CD4-positive, alpha-beta memory T cell (primary cell): Measurements from ENCODE around the gene PPIL6. TPM values are rescaled to one million over a fixed set of nuclear protein-coding genes. Genes with fewer than 3 reads are reported as not detected.
"Not testable (repeated sequence)": the region's sequence is repeated elsewhere in the genome, so short reads cannot be mapped to it uniquely, and the experiment has no call there.

Experiments
- CTCF ChIA-PET: fragments of 350-600 bp; sonication (Branson Sonifier 250); formaldehyde crosslinking; loops from one replicate; lab custom pipeline; 2021; ENCODE audit warnings: inconsistent platforms; ENCODE audit not compliant: partially characterized antibody; lab: Charles Lee
- POLR2A ChIA-PET: fragments of 350-600 bp; sonication (Branson Sonifier 250); formaldehyde crosslinking; loops from one replicate; lab custom pipeline; 2021; ENCODE audit not compliant: partially characterized antibody; lab: Charles Lee
- DNase-seq, 5 donors: peaks; one replicate each; pipeline versions ENCODE4 v3.0.0 to v3.0.0-alpha.2; 2020 to 2022; ENCODE audit warnings: mixed read lengths in 1 of 5
- H3K27ac ChIP-seq: one replicate; pipeline ENCODE4 v1.7.0; 2013; ENCODE audit warnings: low read depth, low read length
- H3K27me3 ChIP-seq: 2 replicates; pipeline ENCODE4 v1.7.0; 2013; ENCODE audit warnings: mild to moderate bottlenecking, low read length, moderate library complexity; ENCODE audit not compliant: insufficient read depth
- H3K36me3 ChIP-seq: 2 replicates; pipeline ENCODE4 v1.7.0; 2013; ENCODE audit warnings: mild to moderate bottlenecking, low read length, moderate library complexity; ENCODE audit not compliant: insufficient read depth
- H3K4me1 ChIP-seq: 2 replicates; pipeline ENCODE4 v1.7.0; 2013; ENCODE audit warnings: mild to moderate bottlenecking, low read length, moderate library complexity; ENCODE audit not compliant: insufficient read depth
- H3K4me3 ChIP-seq, 2 donors: one replicate each; pipeline ENCODE4 v1.7.0; 2013; ENCODE audit warnings: low read length in 2 of 2, mild to moderate bottlenecking in 1 of 2
- H3K9me3 ChIP-seq, 2 donors: one replicate each; pipeline ENCODE4 v1.7.0; 2013; ENCODE audit warnings: low read length in 2 of 2, control low read depth in 1 of 2; ENCODE audit not compliant: control insufficient read depth in 1 of 2
- H3K27ac Mint-ChIP-seq, 7 donors: one replicate each; pipeline ENCODE4 v1.8.0; 2020 to 2021; ENCODE audit warnings: mixed read lengths in 7 of 7, mild to moderate bottlenecking in 6 of 7, inconsistent platforms in 3 of 7, moderate library complexity in 3 of 7
- H3K27me3 Mint-ChIP-seq, 2 donors: one replicate each; pipeline ENCODE4 v1.8.0; 2020 to 2021; ENCODE audit warnings: mixed read lengths in 2 of 2
- H3K36me3 Mint-ChIP-seq, 2 donors: one replicate each; pipeline ENCODE4 v1.8.0; 2020 to 2021; ENCODE audit warnings: mixed read lengths in 2 of 2, inconsistent platforms in 1 of 2, mild to moderate bottlenecking in 1 of 2
- H3K4me1 Mint-ChIP-seq, 4 donors: one replicate each; pipeline ENCODE4 v1.8.0; 2020 to 2021; ENCODE audit warnings: mixed read lengths in 4 of 4, mild to moderate bottlenecking in 1 of 4
- H3K4me3 Mint-ChIP-seq, 8 donors: one replicate each; pipeline ENCODE4 v1.8.0; 2020 to 2021; ENCODE audit warnings: mixed read lengths in 8 of 8, mild to moderate bottlenecking in 7 of 8, moderate library complexity in 6 of 8, inconsistent platforms in 3 of 8
- H3K9me3 Mint-ChIP-seq, 8 donors: one replicate each; pipeline ENCODE4 v1.8.0; 2020 to 2021; ENCODE audit warnings: mixed read lengths in 8 of 8, mild to moderate bottlenecking in 5 of 8, inconsistent platforms in 3 of 8, moderate library complexity in 1 of 8
- intact Hi-C: fragments of 100-400 bp; cut with micrococcal nuclease; formaldehyde crosslinking; loops from one replicate; pipeline ENCODE4 v1.15.1; 2023
- polyA plus RNA-seq, 2 donors: library from polyadenylated mRNA; unstranded; fragments of 300-500 nt; fragmentation: Illumina TruSeq; gene quantifications; one replicate each; pipeline ENCODE4 v1.2.3, GENCODE V29; 2021
- total RNA-seq, 2 experiments: library from RNA; stranded (reverse); gene quantifications; one replicate each; pipeline ENCODE4 v1.2.3, GENCODE V29; 2021

PPIL6 gene
- total and polyA plus RNA-seq, 4 experiments from 2014 or later, result 0.33 to 0.52 (median 0.37) TPM

DNA sequence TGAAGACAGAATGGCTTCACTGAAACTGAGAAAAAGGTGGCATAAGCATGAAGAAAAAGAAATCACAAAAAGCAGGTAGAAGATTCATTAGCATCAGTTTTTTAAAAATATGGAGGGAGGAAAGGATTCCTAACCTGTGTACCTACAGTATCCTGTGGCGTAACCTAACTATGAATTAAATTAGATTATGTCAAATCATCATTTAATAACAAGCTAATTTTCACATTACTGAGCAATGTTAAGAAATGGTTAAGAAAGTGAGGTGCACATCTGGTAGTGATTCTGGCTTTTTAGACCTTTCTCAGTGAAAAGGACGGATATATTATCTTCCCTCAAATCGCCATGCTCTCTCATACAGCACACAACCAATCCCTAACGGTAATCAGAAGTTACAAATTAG lies 70.7 kb downstream of the PPIL6 start:
- Histone ChIP-seq H3K27me3 (no peaks in the 10 kb centered on the region), H3K4me3 (no peak overlapping the region), H3K9me3 (no peaks in the 10 kb centered on the region), H3K4me1 (peaks cover 35% of the 10 kb centered on the region), H3K27ac (no peak overlapping the region), H3K36me3 (peaks cover 50% of the 10 kb centered on the region)
- H3K36me3 Mint-ChIP-seq, result peaks cover 48 to 81% of the 10 kb centered on the region in 2 donors
- H3K4me1 Mint-ChIP-seq, result peaks cover 36 to 60% (median 47%) of the 10 kb centered on the region in 4 donors
- ChIA-PET CTCF (interaction anchor here (4.6 kb wide), 1 partner anchor 13 kb away, joined by 17 read pairs; the partner anchor contains the start of gene CD164), POLR2A (interaction anchor here (1.9 kb wide), 1 partner anchor 13 kb away, joined by 17 read pairs; the partner anchor contains the start of gene CD164)
- H3K4me3 Mint-ChIP-seq, result no peak overlapping the region
- H3K9me3 Mint-ChIP-seq, result no peaks in the 10 kb centered on the region
- no peaks in the 10 kb centered on the region for H3K27me3 Mint-ChIP-seq
- peak overlapping the region in 1 of 7 donors; percentile 7 for H3K27ac Mint-ChIP-seq
- no peak for DNase-seq
- intact Hi-C loops, result no loop called here

DNA sequence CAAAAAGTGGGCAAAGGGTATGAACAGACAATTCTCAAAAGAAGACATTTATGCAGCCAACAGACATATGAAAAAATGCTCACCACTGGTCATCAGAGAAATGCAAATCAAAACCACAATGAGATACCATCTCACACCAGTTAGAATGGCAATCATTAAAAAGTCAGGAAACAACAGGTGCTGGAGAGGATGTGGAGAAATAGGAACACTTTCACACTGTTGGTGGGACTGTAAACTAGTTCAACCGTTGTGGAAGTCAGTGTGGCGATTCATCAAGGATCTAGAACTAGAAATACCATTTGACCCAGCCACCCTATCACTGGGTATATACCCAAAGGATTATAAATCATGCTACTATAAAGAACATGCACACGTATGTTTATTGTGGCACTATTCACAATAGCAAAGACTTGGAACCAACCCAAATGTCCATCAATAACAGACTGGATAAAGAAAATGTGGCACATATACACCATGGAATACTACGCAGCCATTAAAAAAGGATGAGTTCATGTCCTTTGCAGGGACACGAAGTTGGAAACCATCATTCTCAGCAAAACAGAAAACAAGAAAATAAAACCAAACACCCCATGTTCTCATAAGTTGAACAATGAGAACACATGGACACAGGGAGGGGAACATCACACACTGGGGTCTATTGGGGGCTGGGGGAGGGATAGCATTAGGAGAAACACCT lies 75.9 kb downstream of the PPIL6 start:
- intact Hi-C loops, H3K4me3 Mint-ChIP-seq, H3K27me3 Mint-ChIP-seq, DNase-seq, H3K4me3 ChIP-seq, CTCF ChIA-PET, H3K27me3 ChIP-seq, H3K9me3 Mint-ChIP-seq, H3K27ac ChIP-seq, H3K4me1 ChIP-seq, H3K9me3 ChIP-seq: not testable (repeated sequence)
- POLR2A ChIA-PET, result interaction anchor here (1.0 kb wide), 1 partner anchor 9 kb away, joined by 3 read pairs; no protein-coding TSS in a partner anchor
- Mint-ChIP-seq H3K4me1 (peaks cover 13 to 43% (median 26%) of the 10 kb centered on the region in 4 donors), H3K27ac (peak overlapping the region in 2 of 7 donors; percentile 44 to 46), H3K36me3 (peaks cover 56 to 84% of the 10 kb centered on the region in 2 donors)
- H3K36me3 ChIP-seq, result peaks cover 35% of the 10 kb centered on the region

- Histone ChIP-seq H3K27ac (no peak overlapping the region), H3K4me1 (no peaks in the 10 kb centered on the region), H3K36me3 (peaks cover 32% of the 10 kb centered on the region), H3K27me3 (no peaks in the 10 kb centered on the region), H3K4me3 (no peak overlapping the region), H3K9me3 (no peaks in the 10 kb centered on the region)
- H3K9me3 Mint-ChIP-seq, result peaks cover 0 to 2% (median 0%) of the 10 kb centered on the region in 8 donors
- intact Hi-C loops, result no loop called here
- ChIA-PET CTCF (interaction anchor here (1.8 kb wide), 1 partner anchor 11 kb away, joined by 4 read pairs; no protein-coding TSS in a partner anchor), POLR2A (no interaction called here)
- peak overlapping the region in 1 of 7 donors; percentile 44 for H3K27ac Mint-ChIP-seq
- peaks cover 12 to 45% (median 25%) of the 10 kb centered on the region in 4 donors for H3K4me1 Mint-ChIP-seq
- H3K4me3 Mint-ChIP-seq, result no peak overlapping the region
- no peaks in the 10 kb centered on the region for H3K27me3 Mint-ChIP-seq
- peaks cover 62 to 86% of the 10 kb centered on the region in 2 donors for H3K36me3 Mint-ChIP-seq
- DNase-seq, result no peak
Observed at GRCh38 chr6:109363753-109364152, 76.7 kb downstream of the PPIL6 start.

DNA sequence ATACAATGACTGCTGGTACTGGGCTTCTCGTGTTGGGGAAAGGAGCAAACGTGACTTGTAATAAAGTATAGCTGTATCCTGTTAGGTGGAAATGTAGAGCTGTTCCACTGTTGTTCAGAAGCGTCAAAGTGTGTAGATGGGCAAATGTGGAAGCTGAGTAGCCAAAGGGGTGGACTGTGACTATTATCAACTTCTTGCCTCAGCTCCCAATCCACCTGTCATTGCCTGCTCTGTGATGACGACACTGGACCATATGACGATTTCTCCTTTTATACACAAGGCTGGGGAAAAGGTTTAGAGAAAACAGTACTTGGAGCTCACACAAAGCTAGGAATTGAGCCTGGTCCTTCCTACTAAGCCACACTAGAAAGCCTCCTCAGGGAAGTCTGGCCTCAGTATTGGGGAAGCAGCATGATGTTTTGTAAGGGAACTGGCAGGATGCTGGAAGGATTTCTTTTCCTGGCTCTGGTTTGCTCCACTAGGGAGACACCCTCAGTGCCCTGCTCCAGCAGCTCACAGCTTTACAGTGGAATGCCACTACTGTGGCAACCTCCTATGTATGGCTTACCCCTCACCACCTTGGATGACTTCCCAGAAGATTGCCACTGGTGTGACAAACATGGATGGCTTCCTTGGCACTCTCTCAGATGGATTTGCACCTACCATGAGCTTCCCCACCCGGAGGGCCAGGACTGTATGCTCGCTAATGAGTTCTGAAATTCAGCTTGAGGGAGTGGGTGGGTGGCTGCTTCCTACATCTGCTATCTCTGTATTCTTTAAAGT lies 78.1 kb downstream of the PPIL6 start:
- H3K4me1 Mint-ChIP-seq, result peaks cover 12 to 50% (median 23%) of the 10 kb centered on the region in 4 donors

GRCh38 chr6:109360791-109361190 lies 79.6 kb downstream of the PPIL6 start:
- peaks cover 0 to 13% (median 0%) of the 10 kb centered on the region in 8 donors for H3K9me3 Mint-ChIP-seq
- Histone ChIP-seq H3K4me3 (no peak overlapping the region), H3K27ac (no peak overlapping the region), H3K9me3 (no peaks in the 10 kb centered on the region), H3K4me1 (no peaks in the 10 kb centered on the region), H3K27me3 (no peaks in the 10 kb centered on the region), H3K36me3 (peaks cover 19% of the 10 kb centered on the region)
- H3K4me1 Mint-ChIP-seq, result peaks cover 10 to 39% (median 18%) of the 10 kb centered on the region in 4 donors
- CTCF ChIA-PET, result interaction anchor here (0.9 to 1.6 kb wide), 2 partner anchors 12 to 173 kb away, joined by 3 read pairs; no protein-coding TSS in a partner anchor
- no peak for DNase-seq
- intact Hi-C loops, result no loop called here
- no peak overlapping the region for H3K4me3 Mint-ChIP-seq
- H3K27ac Mint-ChIP-seq, result no peak overlapping the region
- POLR2A ChIA-PET, result interaction anchor here (0.9 to 2.4 kb wide), 3 partner anchors 9 to 22 kb away, joined by 3 to 8 read pairs (median 3); partner anchors contain the start of gene CD164
- peaks cover 84 to 89% of the 10 kb centered on the region in 2 donors for H3K36me3 Mint-ChIP-seq
- H3K27me3 Mint-ChIP-seq, result no peaks in the 10 kb centered on the region

More for the DNA sequence above, 78.1 kb downstream of the PPIL6 start:
- Mint-ChIP-seq H3K9me3 (peaks cover 0 to 2% (median 0%) of the 10 kb centered on the region in 8 donors), H3K4me3 (no peak overlapping the region), H3K27ac (peak overlapping the region in 2 of 7 donors; percentile 2 to 44), H3K27me3 (no peaks in the 10 kb centered on the region), H3K36me3 (peaks cover 76 to 89% of the 10 kb centered on the region in 2 donors)
- POLR2A ChIA-PET, result interaction anchor here (1.0 to 2.4 kb wide), 2 partner anchors 15 to 20 kb away, joined by 3 to 8 read pairs; partner anchors contain the start of gene CD164
- H3K27me3 ChIP-seq, result no peaks in the 10 kb centered on the region
- H3K27ac ChIP-seq, result no peak overlapping the region
- H3K36me3 ChIP-seq, result peaks cover 29% of the 10 kb centered on the region
- DNase-seq, result no peak
- H3K4me3 ChIP-seq, result no peak overlapping the region
- H3K4me1 ChIP-seq, result no peaks in the 10 kb centered on the region
- H3K9me3 ChIP-seq, result no peaks in the 10 kb centered on the region
- intact Hi-C loops, result no loop called here
- CTCF ChIA-PET, result interaction anchor here (0.5 to 1.8 kb wide), 4 partner anchors 12 to 189 kb away, joined by 3 to 4 read pairs (median 3); no protein-coding TSS in a partner anchor

DNA sequence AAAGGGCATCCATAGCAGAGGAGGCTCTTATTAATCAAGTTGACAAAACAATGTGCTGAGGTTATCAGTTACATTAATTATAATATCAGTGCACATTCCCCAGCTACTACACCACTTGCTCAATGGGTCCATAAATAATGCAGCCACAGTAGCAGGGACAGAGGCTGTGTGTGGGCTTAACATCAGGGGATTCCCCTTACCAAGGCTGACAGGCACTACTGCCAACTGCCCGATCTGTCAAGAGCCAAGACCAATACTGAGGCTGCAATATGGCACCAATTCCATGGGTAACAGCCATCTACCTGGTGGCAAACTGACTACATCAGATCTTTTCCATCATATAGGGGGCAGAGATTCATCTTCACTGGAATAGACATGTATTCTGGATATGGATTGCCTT lies 80.1 kb downstream of the PPIL6 start:
- no peaks in the 10 kb centered on the region for H3K27me3 ChIP-seq
- H3K27me3 Mint-ChIP-seq, result no peaks in the 10 kb centered on the region
- peaks cover 10 to 39% (median 18%) of the 10 kb centered on the region in 4 donors for H3K4me1 Mint-ChIP-seq
- no peaks in the 10 kb centered on the region for H3K9me3 ChIP-seq
- H3K9me3 Mint-ChIP-seq, result peaks cover 0 to 13% (median 0%) of the 10 kb centered on the region in 8 donors
- H3K4me1 ChIP-seq, result no peaks in the 10 kb centered on the region
- CTCF ChIA-PET, result interaction anchor here (0.9 kb wide), 1 partner anchor 11 kb away, joined by 3 read pairs; no protein-coding TSS in a partner anchor
- intact Hi-C loops, result no loop called here
- H3K27ac ChIP-seq, result no peak overlapping the region
- no peak overlapping the region for H3K4me3 Mint-ChIP-seq
- H3K36me3 ChIP-seq, result peaks cover 18% of the 10 kb centered on the region
- peaks cover 89 to 92% of the 10 kb centered on the region in 2 donors for H3K36me3 Mint-ChIP-seq
- POLR2A ChIA-PET, result interaction anchor here (1.0 to 2.4 kb wide), 2 partner anchors 16 to 22 kb away, joined by 3 to 8 read pairs; partner anchors contain the start of gene CD164
- no peak for DNase-seq
- H3K27ac Mint-ChIP-seq, result no peak overlapping the region
- no peak overlapping the region for H3K4me3 ChIP-seq
